GM23248 (cell line): Measurements from ENCODE around the gene TMEM184B. TPM values are rescaled to one million over a fixed set of nuclear protein-coding genes. Genes with fewer than 3 reads are reported as not detected.

Experiments used
- DNase-seq: peaks from one replicate; pipeline ENCODE4 v3.0.0-alpha.2; 2015
- H2AFZ ChIP-seq: fragments of 200-600 bp; sonication (generic); 2 replicates; pipeline ENCODE4 v1.6.1; 2016; ENCODE audit warnings: antibody characterized with exemption
- H3F3A ChIP-seq: fragments of 200-600 bp; sonication (generic); 2 replicates; pipeline ENCODE4 v1.6.1; 2016; ENCODE audit warnings: mild to moderate bottlenecking, antibody characterized with exemption, mixed run types; ENCODE audit not compliant: insufficient read depth
- H3K27ac ChIP-seq: fragments of 200-600 bp; sonication (generic); 2 replicates; pipeline ENCODE4 v1.5.1; 2016; ENCODE audit warnings: mild to moderate bottlenecking
- H3K27me3 ChIP-seq: fragments of 200-600 bp; sonication (generic); replicated peaks from 2 replicates; pipeline ENCODE4 v1.6.1; 2016; ENCODE audit warnings: mild to moderate bottlenecking; ENCODE audit not compliant: insufficient read depth
- H3K36me3 ChIP-seq: fragments of 200-600 bp; sonication (generic); 2 replicates; pipeline ENCODE4 v1.6.1; 2016; ENCODE audit warnings: low read depth, mild to moderate bottlenecking
- H3K4me1 ChIP-seq: fragments of 200-600 bp; sonication (generic); 2 replicates; pipeline ENCODE4 v1.6.1; 2016; ENCODE audit warnings: mild to moderate bottlenecking; ENCODE audit not compliant: insufficient read depth
- H3K4me2 ChIP-seq: fragments of 200-600 bp; sonication (generic); one replicate; pipeline ENCODE4 v1.6.1; 2016; ENCODE audit warnings: mild to moderate bottlenecking; ENCODE audit not compliant: unreplicated experiment
- H3K4me3 ChIP-seq: fragments of 200-600 bp; sonication (generic); 2 replicates; pipeline ENCODE4 v1.5.1; 2016; ENCODE audit warnings: mild to moderate bottlenecking
- H3K79me2 ChIP-seq: fragments of 200-600 bp; sonication (generic); 2 replicates; pipeline ENCODE4 v1.6.1; 2016; ENCODE audit warnings: mild to moderate bottlenecking; ENCODE audit not compliant: insufficient read depth
- H3K9ac ChIP-seq: fragments of 200-600 bp; sonication (generic); 2 replicates; pipeline ENCODE4 v1.6.1; 2016; ENCODE audit warnings: mild to moderate bottlenecking
- H3K9me2 ChIP-seq: fragments of 200-600 bp; sonication (generic); 2 replicates; pipeline ENCODE4 v1.6.1; 2016; ENCODE audit warnings: mixed run types, mild to moderate bottlenecking, moderate library complexity; ENCODE audit not compliant: insufficient read depth
- H3K9me3 ChIP-seq: fragments of 200-600 bp; sonication (generic); one replicate; pipeline ENCODE4 v1.6.1; 2017; ENCODE audit warnings: low read depth
- H4K20me1 ChIP-seq: fragments of 200-600 bp; sonication (generic); 2 replicates; pipeline ENCODE4 v1.6.0; 2016; ENCODE audit not compliant: insufficient read depth
- EZH2 ChIP-seq: fragments of 200-600 bp; sonication (generic); IDR thresholded peaks from 2 replicates; pipeline ENCODE4 v1.6.1; 2018; ENCODE audit warnings: antibody characterized with exemption, mild to moderate bottlenecking; ENCODE audit not compliant: insufficient read depth, poor library complexity, severe bottlenecking
- EZH2phosphoT487 ChIP-seq: fragments of 200-600 bp; sonication (generic); IDR thresholded peaks from 2 replicates; pipeline ENCODE4 v1.6.1; 2018; ENCODE audit warnings: antibody characterized with exemption, moderate library complexity, mild to moderate bottlenecking, low read depth; ENCODE audit not compliant: insufficient read depth
- WGBS, 2 experiments: methylation state at CpG; one replicate each; pipeline ENCODE4 v1.1.6; 2015 to 2017; ENCODE audit warnings: low lambda C conversion rate in 2 of 2, low coverage in 1 of 2; ENCODE audit errors: missing lambda C conversion rate in 2 of 2; 5-methylcytosine and 5-hydroxymethylcytosine counted together
- in situ Hi-C: fragments of 300-500 bp; cut with MboI; formaldehyde crosslinking; loops from 2 replicates; pipeline ENCODE4 v1.15.0; 2020
- polyA plus RNA-seq: library from polyadenylated mRNA; unstranded; fragments of >200 nt; fragmentation: Nextera tagmentation; extraction: Ambion mirVana; gene quantifications from 2 replicates; pipeline ENCODE4 v1.2.1, GENCODE V29; 2016
- total RNA-seq: library from RNA; depleted of rRNA; stranded (reverse); fragments of >200 nt; shearing (Covaris generic); gene quantifications from 2 replicates; pipeline ENCODE4 v1.2.3, GENCODE V29; 2014

Gene TMEM184B
- total and polyA plus RNA-seq, 2 experiments from 2014 or later = 83.7 to 91.0 TPM

DNA sequence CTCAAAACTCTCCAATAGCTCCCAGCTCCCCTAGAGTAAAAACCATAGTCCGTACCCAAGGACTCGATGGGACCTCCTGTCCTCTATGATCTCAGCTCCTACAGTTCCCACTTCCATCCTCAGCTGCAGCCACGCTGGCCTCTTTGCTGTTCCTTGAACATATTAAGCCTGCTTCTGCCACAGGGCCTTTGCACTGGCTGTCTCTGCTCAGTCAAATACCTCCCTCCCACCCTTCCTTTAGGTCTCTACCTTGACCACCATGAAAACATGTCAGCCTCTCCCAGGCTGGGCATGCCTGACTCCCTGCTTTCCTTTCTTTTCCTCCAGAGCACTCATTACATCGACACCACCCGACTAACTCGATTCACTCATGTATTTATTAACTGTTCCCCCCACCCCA is 24.5 kb downstream of the TMEM184B start:
- Histone ChIP-seq H3K4me1 (0 out of 2 replicates have a peak, but pooled peaks cover 5% of the 10 kb centered on the region), H3K27ac (no peak overlapping the region), H4K20me1 (0 out of 2 replicates have a peak, but pooled peaks cover 3% of the 10 kb centered on the region), H3K9ac (no peak overlapping the region), H3K4me2 (no peak overlapping the region), H3K36me3 (peaks cover 11% of the 10 kb centered on the region; the same call in 1 of the 2 replicates), H3K79me2 (peaks cover 92% of the 10 kb centered on the region), H3K9me3 (no peaks in the 10 kb centered on the region), H2AFZ (no peak overlapping the region), H3K4me3 (no peak overlapping the region), H3F3A (no peaks in the 10 kb centered on the region), H3K9me2 (no peaks in the 10 kb centered on the region), H3K27me3 (no peaks in the 10 kb centered on the region)
- DNase-seq = no peak
- 99% methylated on average over 6 of the region's 6 CpGs for WGBS, 2 experiments
- no peak for TF ChIP-seq EZH2
- no peak for TF ChIP-seq EZH2phosphoT487
- in situ Hi-C loops = no loop called here

DNA sequence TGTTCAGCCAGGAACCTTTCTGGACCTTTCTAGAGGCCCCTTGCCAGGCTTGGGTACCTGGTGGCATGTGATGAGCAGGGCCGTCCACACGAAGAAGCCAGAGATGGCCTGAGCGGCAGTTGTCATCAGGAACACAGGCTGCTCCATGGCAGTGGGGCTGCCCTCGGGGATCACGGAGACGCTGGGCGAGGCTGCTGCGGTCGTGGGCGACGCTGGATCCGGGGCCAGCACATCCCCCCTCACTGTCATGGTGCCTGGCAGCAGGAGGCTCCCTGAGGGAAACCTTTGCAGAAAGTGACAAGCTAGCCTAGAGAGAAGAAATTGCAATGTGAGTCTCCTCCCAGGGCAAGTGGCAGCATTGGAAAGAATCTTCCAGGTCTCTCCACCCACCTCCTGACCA is 25.1 kb downstream of the TMEM184B start:
- Histone ChIP-seq H3K9me2 (no peaks in the 10 kb centered on the region), H3F3A (no peaks in the 10 kb centered on the region), H2AFZ (no peak overlapping the region), H3K4me2 (no peak overlapping the region), H3K9me3 (no peaks in the 10 kb centered on the region), H4K20me1 (0 out of 2 replicates have a peak, but pooled peaks cover 3% of the 10 kb centered on the region), H3K9ac (no peak overlapping the region), H3K4me3 (no peak overlapping the region), H3K79me2 (peaks cover 90% of the 10 kb centered on the region), H3K27me3 (no peaks in the 10 kb centered on the region), H3K36me3 (peaks cover 11% of the 10 kb centered on the region; the same call in 1 of the 2 replicates), H3K27ac (no peak overlapping the region), H3K4me1 (0 out of 2 replicates have a peak, but pooled peaks cover 5% of the 10 kb centered on the region)
- TF ChIP-seq EZH2 (no peak), EZH2phosphoT487 (no peak)
- WGBS, 2 experiments = 59 to 60% methylated on average over 12 of the region's 12 CpGs
- no peak for DNase-seq
- in situ Hi-C loops = no loop called here

DNA sequence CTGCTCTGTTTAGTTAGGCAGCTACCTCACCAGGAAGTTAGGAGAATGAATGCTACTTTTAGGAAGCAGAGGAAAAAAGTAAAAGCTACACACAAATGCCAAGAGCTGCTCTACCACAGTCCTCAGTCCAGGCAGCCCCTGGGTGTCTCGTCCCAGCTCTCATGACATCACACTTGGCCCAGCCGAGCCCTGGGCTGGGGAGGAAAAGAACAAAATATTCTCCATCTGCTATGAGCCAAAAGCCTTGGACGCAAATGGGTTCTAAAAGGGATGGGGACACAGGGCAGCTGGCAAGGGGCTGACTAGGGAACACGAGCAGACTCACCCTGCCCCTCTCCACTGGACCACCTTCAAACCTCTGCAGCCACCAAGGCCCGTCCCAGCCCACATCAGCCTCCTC is 26.1 kb downstream of the TMEM184B start:
- peaks cover 84% of the 10 kb centered on the region for H3K79me2 ChIP-seq
- 0 out of 2 replicates have a peak, but pooled peaks cover 5% of the 10 kb centered on the region for H3K4me1 ChIP-seq
- H3K27ac ChIP-seq = no peak overlapping the region
- in situ Hi-C loops = no loop called here
- H3K4me3 ChIP-seq = no peak overlapping the region
- H3K36me3 ChIP-seq = peaks cover 11% of the 10 kb centered on the region; the same call in 1 of the 2 replicates
- H2AFZ ChIP-seq = no peak overlapping the region
- H3K4me2 ChIP-seq = no peak overlapping the region
- H3K27me3 ChIP-seq = no peaks in the 10 kb centered on the region
- no peaks in the 10 kb centered on the region for H3F3A ChIP-seq
- no peak for TF ChIP-seq EZH2phosphoT487
- no peak for TF ChIP-seq EZH2
- no peaks in the 10 kb centered on the region for H3K9me3 ChIP-seq
- no peak for DNase-seq
- no peak overlapping the region for H3K9ac ChIP-seq
- 54 to 67% methylated on average over 5 of the region's 5 CpGs for WGBS, 2 experiments
- no peaks in the 10 kb centered on the region for H3K9me2 ChIP-seq
- H4K20me1 ChIP-seq = 0 out of 2 replicates have a peak, but pooled peaks cover 3% of the 10 kb centered on the region

DNA sequence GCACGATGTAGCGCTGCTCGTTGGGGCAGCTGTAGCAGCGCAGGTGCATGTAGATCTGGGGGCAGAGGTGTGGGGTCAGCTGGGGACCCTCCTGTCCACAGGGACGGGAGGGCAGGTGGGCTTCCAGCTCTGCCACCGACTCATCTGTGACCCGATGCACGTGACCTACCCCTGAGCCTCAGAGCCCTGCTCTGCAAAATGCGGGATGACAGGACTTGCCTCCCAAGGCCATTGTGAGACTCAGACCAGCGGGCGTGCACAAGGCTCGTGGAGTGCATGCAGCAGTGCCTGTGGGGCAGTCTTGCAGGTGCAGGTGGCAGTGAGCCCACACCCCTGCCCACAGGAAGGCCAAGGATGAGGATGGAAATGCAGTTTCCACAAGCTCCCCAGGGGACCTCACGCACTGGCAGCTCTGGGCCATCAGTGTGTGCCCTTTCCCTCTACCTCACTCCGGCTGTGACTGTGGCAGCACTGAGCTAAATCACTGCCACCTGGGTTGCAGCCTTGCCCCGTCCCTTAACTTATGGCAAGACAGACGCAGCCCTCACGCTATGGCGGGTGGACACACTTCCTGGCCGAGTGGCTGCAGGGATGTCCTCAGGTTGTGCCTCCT is 26.7 kb downstream of the TMEM184B start:
- Histone ChIP-seq H3K9me3 (no peaks in the 10 kb centered on the region), H2AFZ (no peak overlapping the region), H4K20me1 (0 out of 2 replicates have a peak, but pooled peaks cover 3% of the 10 kb centered on the region), H3F3A (peaks cover 2% of the 10 kb centered on the region), H3K79me2 (peaks cover 78% of the 10 kb centered on the region), H3K36me3 (peaks cover 11% of the 10 kb centered on the region; the same call in 1 of the 2 replicates), H3K4me2 (no peak overlapping the region), H3K27me3 (no peaks in the 10 kb centered on the region), H3K4me1 (peaks cover 4% of the 10 kb centered on the region), H3K27ac (no peak overlapping the region), H3K4me3 (no peak overlapping the region), H3K9ac (no peak overlapping the region), H3K9me2 (no peaks in the 10 kb centered on the region)
- no peak for DNase-seq
- in situ Hi-C loops = no loop called here
- TF ChIP-seq EZH2 (no peak), EZH2phosphoT487 (no peak)
- 82 to 84% methylated on average over 18 to 19 of the region's 19 CpGs for WGBS, 2 experiments
